Loucy (cell line): ENCODE data around the gene TBC1D30.

ENCODE experiments used
- H2AFZ ChIP-seq: fragments of 200-600 bp; sonication (generic); 2 replicates; pipeline ENCODE4 v1.6.0; 2016; ENCODE audit warnings: antibody characterized with exemption, mild to moderate bottlenecking, low read length, moderate library complexity
- H3F3A ChIP-seq: fragments of 200-600 bp; 2 replicates; pipeline ENCODE4 v1.6.0; 2016; ENCODE audit warnings: antibody characterized with exemption, low read depth, mild to moderate bottlenecking
- H3K27me3 ChIP-seq: fragments of 200-600 bp; sonication (generic); 2 replicates; pipeline ENCODE4 v1.6.1; 2014; ENCODE audit warnings: low read length, mild to moderate bottlenecking; ENCODE audit not compliant: insufficient read depth, poor library complexity, severe bottlenecking
- H3K36me3 ChIP-seq: fragments of 200-600 bp; sonication (generic); 2 replicates; pipeline ENCODE4 v1.6.1; 2016; ENCODE audit warnings: low read length; ENCODE audit not compliant: insufficient read depth
- H3K4me1 ChIP-seq: fragments of 200-600 bp; sonication (generic); 2 replicates; pipeline ENCODE4 v1.5.1; 2014; ENCODE audit warnings: low read length, mild to moderate bottlenecking; ENCODE audit not compliant: insufficient read depth, poor library complexity, severe bottlenecking
- H3K4me2 ChIP-seq: fragments of 200-600 bp; sonication (generic); 2 replicates; pipeline ENCODE4 v1.6.0; 2014; ENCODE audit warnings: antibody characterized with exemption, low read length, low read depth, mild to moderate bottlenecking; ENCODE audit not compliant: poor library complexity, severe bottlenecking
- H3K4me3 ChIP-seq: fragments of 200-600 bp; sonication (generic); 2 replicates; pipeline ENCODE4 v1.5.1; 2014; ENCODE audit warnings: low read length, mild to moderate bottlenecking, mixed read lengths; ENCODE audit not compliant: poor library complexity, severe bottlenecking
- H3K79me2 ChIP-seq: fragments of 200-600 bp; sonication (generic); 2 replicates; pipeline ENCODE4 v1.6.1; 2014; ENCODE audit warnings: low read length; ENCODE audit not compliant: insufficient read depth
- H3K9ac ChIP-seq: fragments of 200-600 bp; sonication (generic); 2 replicates; pipeline ENCODE4 v1.6.0; 2014; ENCODE audit warnings: mild to moderate bottlenecking, low read depth, low read length, moderate library complexity; ENCODE audit not compliant: poor library complexity, severe bottlenecking
- H3K9me2 ChIP-seq: fragments of 200-600 bp; sonication (generic); replicated peaks from 2 replicates; pipeline ENCODE4 v1.6.1; 2016; ENCODE audit warnings: low read depth, low read length, mixed read lengths
- H3K9me3 ChIP-seq: fragments of 200-600 bp; sonication (generic); 2 replicates; pipeline ENCODE4 v1.6.1; 2014; ENCODE audit warnings: mild to moderate bottlenecking, antibody characterized with exemption, low read length, low read depth; ENCODE audit not compliant: insufficient read depth
- H4K20me1 ChIP-seq: fragments of 200-600 bp; sonication (generic); 2 replicates; pipeline ENCODE4 v1.6.0; 2014; ENCODE audit warnings: antibody characterized with exemption, low read length, mild to moderate bottlenecking; ENCODE audit not compliant: insufficient read depth, poor library complexity, severe bottlenecking
- EZH2phosphoT487 ChIP-seq: fragments of 200-600 bp; IDR thresholded peaks from 2 replicates; pipeline ENCODE4 v1.6.1; 2018; ENCODE audit warnings: antibody characterized with exemption, mild to moderate bottlenecking, moderate library complexity, borderline replicate concordance
- TF ChIP-seq, protein P1 (sequence below): fragments of 200-600 bp; sonication (generic); conservative IDR thresholded peaks from 2 replicates; pipeline ENCODE4 v1.5.1; 2014; ENCODE audit warnings: mild to moderate bottlenecking, antibody characterized with exemption, low read length

TBC1D30 gene

DNA sequence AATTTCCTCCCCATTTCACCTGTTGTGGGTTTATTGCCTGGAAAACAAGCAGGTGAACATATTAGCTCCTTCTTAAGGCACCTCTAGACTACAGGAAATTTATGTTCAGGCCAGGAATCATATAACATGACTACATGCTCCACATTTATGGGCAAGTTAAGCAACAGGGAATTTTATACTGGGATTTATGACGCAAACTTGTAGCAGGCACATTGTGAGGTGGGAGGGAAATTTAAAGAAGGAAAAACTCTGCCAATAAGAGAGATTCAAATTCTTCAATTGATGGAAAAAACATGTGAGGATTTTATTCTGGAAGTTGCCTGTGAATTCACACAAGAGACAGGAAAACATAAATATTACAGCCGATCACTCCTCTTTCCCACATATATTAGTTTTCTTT, 93.9 kb downstream of the TBC1D30 start:
- Histone ChIP-seq H3K4me1 (no peaks in the 10 kb centered on the region), H3K36me3 (no peaks in the 10 kb centered on the region)
- TF ChIP-seq, protein P1, sequence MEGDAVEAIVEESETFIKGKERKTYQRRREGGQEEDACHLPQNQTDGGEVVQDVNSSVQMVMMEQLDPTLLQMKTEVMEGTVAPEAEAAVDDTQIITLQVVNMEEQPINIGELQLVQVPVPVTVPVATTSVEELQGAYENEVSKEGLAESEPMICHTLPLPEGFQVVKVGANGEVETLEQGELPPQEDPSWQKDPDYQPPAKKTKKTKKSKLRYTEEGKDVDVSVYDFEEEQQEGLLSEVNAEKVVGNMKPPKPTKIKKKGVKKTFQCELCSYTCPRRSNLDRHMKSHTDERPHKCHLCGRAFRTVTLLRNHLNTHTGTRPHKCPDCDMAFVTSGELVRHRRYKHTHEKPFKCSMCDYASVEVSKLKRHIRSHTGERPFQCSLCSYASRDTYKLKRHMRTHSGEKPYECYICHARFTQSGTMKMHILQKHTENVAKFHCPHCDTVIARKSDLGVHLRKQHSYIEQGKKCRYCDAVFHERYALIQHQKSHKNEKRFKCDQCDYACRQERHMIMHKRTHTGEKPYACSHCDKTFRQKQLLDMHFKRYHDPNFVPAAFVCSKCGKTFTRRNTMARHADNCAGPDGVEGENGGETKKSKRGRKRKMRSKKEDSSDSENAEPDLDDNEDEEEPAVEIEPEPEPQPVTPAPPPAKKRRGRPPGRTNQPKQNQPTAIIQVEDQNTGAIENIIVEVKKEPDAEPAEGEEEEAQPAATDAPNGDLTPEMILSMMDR: no peak
- no peak for TF ChIP-seq EZH2phosphoT487

GRCh38 chr12:64918801-64919200, 94.4 kb downstream of the TBC1D30 start:
- Histone ChIP-seq H3K9me3 (no peaks in the 10 kb centered on the region), H2AFZ (no peak overlapping the region), H3F3A (no peaks in the 10 kb centered on the region), H3K4me1 (no peaks in the 10 kb centered on the region), H3K36me3 (no peaks in the 10 kb centered on the region), H3K4me2 (no peak overlapping the region), H4K20me1 (no peaks in the 10 kb centered on the region), H3K27me3 (peaks cover 11% of the 10 kb centered on the region), H3K79me2 (no peaks in the 10 kb centered on the region), H3K4me3 (no peak overlapping the region), H3K9ac (no peak overlapping the region), H3K9me2 (no peaks in the 10 kb centered on the region)
- no peak for TF ChIP-seq EZH2phosphoT487
- TF ChIP-seq, protein P1: no peak

More for the DNA sequence above, 93.9 kb downstream of the TBC1D30 start:
- Histone ChIP-seq H3K4me3 (no peak overlapping the region), H3F3A (no peaks in the 10 kb centered on the region), H3K79me2 (no peaks in the 10 kb centered on the region), H3K9me3 (no peaks in the 10 kb centered on the region), H4K20me1 (no peaks in the 10 kb centered on the region), H2AFZ (no peak overlapping the region), H3K9ac (no peak overlapping the region), H3K9me2 (no peaks in the 10 kb centered on the region), H3K27me3 (peaks cover 11% of the 10 kb centered on the region), H3K4me2 (no peak overlapping the region)

DNA sequence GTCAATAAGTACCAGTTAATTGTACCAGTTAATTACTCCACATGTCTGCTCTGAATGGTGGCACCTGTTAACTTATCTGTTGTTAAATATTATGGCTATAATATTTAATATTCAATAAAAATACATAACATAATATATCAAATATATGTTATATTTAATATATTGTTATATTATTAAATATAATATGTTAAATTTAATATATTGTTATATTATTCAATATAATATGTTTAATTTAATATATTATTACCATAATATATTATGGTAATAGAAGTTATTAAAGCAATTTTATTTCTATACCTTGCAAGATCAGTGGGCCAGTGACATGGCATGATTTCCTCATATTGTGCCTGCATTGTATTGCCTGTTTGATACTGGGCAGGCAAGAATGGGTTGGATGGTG, 98.4 kb downstream of the TBC1D30 start:
- Histone ChIP-seq H3K4me1 (no peaks in the 10 kb centered on the region), H3K9me3 (no peaks in the 10 kb centered on the region), H3K79me2 (no peaks in the 10 kb centered on the region), H3K27me3 (peaks cover 20% of the 10 kb centered on the region), H3K4me3 (no peak overlapping the region), H3K9me2 (no peaks in the 10 kb centered on the region), H4K20me1 (no peaks in the 10 kb centered on the region), H2AFZ (no peak overlapping the region), H3F3A (no peaks in the 10 kb centered on the region), H3K36me3 (no peaks in the 10 kb centered on the region), H3K4me2 (no peak overlapping the region), H3K9ac (no peak overlapping the region)
- TF ChIP-seq EZH2phosphoT487: no peak
- TF ChIP-seq, protein P1: no peak
